Stimulated activated CD8-positive, alpha-beta memory T cell treated with anti-CD3 and anti-CD28 coated beads, Interleukin-12 subunit alpha, Interleukin-12 subunit beta, amount 100 ng/mL, for 24 hours (primary cell): ENCODE measurements around the gene TDP1.

ENCODE experiments used
- DNase-seq: peaks from one replicate; pipeline ENCODE4 v3.0.0-alpha.2; 2020; ENCODE audit errors: extremely low read depth

Gene TDP1

DNA sequence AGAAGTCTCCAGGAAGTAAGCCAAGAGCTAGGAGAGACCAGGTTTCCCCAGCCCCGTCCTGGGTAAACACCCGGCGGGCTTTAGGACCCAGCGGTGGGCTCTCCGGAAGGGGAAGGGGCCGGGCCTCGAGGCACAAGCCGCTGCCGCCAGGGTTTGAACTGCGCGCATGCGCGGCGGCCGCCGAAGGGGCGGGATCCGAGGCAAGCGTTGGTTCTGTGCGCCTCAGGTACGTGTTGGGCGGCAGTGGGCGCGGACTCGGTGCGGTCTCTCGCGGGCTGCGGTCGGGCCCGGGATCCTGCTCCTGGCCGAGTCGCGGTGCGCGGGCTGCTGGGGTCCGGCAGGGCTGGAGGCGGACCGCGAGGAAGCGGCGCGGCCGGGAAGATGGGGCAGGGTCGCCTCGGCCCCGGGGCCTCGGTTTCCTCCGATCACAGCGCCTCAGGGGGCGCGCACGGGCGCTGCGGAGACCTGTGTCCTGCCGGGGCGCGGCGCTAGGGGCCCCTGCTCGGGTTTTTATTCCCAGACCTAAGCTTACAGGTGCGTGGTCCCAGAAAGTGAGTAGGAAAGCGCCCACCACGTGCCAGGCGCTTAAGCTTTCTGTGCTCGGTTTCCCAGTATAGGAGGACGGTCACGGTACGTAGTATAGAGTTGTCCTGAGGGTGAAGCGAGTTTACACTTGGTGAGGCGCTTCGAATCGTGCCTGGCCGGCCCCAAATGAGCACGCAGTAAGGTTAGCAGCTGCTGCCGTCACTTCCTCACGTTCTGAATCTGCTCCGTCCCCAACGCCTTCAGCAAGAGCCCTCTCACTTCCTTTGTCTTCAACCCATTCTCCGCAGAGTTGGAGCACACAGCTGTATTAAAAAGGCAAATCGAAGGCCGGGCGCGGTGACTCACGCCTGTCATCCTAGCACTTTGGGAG lies at the start of gene TDP1:
Gene TDP1 (plus strand): TSS at position 183 of the 916 bp plus-strand sequence. CDS start 7,188 bp downstream, outside the sequence.
- DNase-seq = peak; percentile 93

DNA sequence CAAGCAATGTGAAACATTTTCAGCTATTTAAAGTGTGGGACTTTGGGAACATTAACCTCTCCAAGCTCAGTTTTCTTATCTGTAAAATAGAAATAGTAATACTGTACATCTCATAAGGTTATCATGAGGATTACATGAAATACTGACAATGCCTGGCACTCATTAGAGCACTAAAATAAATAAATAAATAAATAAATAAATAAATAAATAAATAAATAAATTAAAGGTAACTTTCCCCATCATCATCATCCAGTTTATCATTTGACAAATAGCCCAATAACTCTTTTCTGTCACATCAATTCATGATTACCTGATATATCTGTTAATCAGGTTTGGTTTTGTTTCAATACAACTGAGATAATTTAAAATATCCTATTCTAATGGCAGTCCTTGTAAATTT lies 49.7 kb upstream of the TDP1 start:
- DNase-seq = no peak

DNA sequence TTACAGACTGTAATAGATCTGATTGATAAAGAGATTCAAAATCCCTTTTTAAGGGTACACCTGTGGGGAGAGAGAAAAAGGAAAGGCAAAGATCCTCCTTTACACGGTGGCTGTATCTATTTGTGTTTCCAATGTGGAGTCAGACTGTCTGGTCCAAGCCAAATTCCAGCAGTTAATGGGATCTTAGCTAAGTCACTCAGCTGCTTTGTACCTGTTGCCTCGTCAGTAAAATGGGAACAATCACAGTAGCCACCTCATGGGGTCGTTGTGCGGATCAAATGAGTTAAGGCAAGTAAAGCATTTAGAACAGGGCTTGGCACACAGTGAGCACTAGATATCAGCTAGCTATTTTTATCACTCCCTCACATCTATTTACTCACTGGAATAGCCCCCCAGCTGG lies 48.1 kb upstream of the TDP1 start:
- DNase-seq = no peak

DNA sequence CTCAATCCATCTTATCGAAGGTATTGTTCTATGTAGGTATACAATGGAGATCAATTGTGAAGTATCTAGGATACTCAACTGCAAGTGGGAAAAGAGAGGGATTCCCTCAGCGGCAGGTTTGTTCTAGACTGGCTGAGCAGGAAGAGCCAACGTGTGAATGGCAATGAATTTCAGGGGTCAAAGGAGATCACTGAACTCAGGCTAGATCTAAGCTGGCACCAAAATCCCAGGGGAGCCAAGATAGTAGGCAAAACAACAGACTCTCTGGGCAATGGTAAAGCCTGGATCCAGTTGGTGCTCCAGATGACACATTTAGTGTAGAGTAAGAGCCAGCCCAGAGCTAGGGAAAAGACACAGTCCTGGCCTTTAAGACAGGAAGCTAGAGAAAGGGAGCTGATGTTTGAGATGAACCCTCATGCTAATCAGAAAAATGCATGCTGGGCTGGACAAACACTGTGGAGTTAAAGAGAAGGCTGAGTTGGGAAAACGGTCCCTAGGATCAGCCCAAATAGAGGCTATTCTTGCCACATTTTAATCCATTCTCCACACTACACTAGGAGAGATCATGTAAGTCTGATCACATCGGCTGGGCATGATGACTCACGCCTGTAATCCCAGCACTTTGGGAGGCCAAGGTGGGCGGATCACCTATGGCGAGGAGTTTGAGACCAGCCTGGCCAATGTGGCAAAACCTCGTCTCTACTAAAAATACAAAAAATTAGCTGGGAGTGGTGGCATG lies 46.8 kb upstream of the TDP1 start:
- DNase-seq = no peak

DNA sequence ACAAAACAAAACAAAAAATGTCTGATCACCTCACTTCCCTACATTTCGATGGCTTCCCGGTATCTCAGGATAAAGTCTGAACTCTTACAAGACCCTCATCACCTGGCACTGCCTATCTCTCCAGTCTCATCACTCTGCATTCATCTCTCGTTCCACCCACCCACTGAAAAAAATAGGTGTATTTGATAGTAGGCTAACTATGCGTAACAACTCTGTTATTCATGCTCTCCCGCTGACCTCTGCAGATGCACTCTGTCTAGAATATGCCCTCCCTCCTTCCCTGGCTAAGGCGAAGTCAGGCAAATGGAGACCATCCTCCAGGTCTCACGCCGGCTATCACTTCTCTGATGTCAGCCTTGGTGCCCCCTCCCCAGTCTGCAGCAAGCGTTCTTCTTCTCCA lies 46.1 kb upstream of the TDP1 start:
- DNase-seq = no peak

DNA sequence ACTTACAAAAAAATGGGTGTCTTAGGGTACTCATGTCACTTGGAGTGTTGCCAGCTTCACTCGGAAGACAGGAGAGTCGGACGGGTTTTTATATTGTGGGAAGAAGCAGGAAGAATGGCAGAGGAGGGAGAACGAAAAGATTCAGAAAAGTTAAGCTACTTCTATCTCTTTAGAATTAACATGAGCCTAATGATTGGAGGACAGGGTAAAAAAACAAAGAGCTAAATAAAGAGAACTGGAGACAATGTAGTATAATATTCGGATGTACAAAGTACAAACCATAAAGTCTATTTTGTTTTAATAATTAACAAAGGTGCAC lies 45.1 kb upstream of the TDP1 start:
- DNase-seq = no peak

DNA sequence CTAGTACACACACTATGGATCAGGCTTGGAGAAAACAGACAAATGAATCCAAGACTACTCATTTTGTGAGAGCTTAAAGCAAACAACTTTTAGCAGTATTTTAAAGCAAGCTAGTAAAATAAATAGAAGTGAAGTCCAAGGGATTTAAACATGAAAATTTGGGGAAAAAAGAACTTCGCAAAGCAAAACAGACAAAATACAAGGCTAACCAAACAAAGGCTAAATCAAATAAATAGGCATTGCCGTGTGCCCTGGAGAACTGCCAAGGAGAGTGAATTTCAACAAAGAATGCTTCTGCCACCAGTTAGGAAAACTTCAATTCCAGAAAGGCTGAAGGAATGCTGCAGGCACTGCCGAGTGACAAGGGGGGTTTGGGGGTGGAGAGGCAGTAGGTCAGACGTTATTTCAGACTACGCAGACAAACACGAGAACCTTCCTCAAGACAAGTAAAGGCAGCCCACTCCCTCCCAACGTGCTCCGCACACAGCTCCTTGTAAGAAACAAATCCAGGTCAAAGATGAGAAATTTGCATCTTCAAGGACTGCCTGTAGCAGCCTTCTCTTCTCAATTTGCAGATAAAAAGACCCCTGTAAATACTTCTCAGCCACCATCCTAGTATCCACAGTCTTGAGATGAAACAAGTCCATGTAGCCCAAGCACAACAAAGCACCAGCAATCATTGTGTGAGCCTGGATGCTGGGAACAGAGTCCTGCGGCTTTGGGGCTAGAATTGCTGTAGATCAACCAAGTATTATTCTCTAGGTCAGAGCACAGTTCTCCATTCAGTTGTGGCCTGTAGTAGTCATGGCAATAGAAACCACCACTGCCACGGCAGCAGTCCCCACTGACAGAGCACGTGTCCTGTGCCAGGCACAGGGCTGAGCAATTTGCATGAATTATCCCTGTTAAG lies 44.5 kb upstream of the TDP1 start:
- no peak for DNase-seq

DNA sequence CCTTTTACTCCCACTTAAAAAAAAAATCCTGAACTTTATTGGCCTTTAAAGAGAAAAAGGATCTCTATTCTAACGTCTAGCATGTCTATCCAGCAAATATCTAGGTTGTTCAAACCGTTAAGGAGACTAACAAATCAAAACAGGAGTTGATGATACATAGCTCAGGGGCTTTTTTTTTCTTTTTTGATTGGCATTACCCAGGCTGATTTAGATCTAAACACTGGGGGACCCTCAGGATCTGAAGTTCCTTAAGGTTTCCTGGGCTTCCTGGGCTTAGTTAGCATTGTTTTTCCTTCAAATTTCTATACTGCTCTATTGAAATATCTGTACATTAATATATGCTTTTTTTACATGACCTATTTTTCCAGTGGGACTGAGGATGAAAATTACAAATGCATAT lies 43.5 kb upstream of the TDP1 start:
- DNase-seq = no peak

DNA sequence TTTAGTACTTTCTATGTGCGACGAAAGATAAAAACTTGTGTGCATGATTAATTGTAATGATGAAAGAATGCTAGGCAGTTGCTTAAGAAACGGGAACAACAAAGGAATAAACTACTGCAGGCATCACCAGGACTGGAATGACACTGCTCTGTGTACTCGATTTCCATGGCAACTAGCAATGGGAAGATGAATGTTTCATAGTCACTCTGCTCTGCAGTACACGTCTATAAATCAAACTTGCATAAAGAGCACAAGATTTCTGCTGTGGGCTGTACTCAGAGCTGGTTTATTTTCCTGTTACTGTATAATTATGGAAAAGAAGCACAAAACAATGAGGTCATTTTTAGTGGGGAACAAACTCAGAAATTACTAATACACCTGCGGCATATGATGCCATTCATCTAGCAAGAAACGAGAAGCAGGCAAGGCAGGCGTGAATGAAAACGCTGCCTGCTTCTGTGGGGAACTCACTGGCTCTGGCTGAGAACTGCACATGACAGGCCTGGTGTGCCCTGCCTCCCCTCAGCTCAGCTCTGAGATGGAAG lies 43.0 kb upstream of the TDP1 start:
- no peak for DNase-seq

DNA sequence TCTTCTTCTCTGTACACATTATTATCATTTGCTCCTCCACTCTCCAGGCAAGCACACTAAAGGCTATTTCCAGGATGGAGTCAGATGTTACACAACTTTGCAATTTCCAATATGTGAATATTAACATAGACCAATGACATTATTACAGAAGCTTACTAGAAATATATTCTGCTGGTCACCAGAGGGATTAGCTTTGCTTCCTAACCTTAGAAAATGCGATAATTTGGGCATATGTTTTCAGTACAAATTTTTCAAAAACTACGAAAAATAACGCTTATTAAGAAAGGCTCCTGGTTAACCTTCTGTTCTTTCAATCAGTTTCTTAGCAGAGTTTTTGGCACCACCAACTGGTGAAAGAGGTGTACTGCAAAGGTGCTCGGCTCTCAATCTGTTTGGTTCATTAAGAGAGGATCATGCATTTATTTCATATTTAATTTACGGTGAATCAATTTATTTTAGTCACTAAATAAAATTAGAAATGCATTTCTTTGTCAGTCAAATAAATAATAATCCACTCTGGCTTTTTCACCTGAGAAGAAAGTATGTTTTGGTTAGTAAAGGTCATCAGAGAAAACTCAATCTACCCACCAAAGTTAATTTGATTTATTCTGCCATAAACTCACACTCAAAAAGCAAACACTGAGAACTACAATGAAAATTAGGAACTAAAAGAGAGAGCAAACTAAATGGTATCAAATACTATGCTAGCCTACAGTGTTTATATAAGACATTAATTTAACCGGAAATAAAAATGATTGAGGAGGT lies 40.4 kb upstream of the TDP1 start:
- DNase-seq = no peak

DNA sequence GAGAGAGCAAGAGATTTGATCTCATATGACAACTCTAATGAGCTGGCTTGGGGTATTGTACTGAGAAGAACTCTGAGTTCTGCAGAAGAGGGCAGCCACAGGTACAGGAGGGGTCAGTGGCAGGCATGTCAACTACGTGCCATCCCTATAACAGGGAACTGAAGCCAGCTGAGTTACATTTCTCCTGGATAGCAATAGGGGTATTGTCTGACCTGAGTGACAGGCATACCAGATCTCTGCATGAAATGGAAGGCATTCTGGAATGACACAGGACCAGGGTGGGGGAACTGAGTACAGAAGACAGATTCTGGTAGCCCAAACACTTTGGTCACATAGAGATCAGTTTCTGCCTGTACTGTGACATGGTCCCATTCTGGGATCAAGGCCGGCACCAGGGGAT lies 37.0 kb upstream of the TDP1 start:
- no peak for DNase-seq

DNA sequence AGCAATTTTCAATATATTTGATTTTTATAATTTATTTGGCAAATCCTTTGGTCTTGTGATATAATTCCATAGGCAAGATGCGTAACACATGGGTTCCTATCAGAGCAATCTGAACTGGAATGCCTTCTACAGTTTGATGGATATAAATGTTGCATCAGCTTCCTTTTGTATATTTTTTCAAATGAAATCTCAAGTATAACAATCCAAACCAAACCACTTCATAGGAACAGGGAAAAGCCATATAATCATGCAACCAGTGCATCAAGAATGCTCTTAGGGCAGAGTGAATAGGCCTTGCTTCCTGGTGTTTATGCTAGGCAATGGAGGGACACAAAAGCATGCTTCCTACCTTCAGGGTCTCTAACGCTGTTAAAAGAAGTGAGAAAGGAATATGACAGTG lies 35.7 kb upstream of the TDP1 start:
- no peak for DNase-seq

DNA sequence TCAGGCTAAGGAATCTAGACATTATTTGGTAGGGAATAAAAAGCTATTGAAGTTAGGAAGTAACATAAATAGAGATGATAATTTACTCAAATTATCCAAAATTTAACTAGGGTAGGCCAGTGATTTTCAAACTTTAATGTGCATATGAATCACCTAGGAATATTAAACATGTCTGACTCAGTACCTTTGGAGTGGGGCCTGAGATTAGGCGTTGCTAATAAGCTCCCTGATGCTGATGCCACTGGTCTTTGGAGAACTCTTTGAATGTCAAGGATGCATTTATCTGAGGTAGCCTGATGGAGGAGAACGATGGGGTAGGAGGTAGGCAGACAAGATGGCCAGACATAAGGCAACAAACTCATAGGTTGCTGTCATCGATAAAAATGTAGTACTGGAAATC lies 34.4 kb upstream of the TDP1 start:
- no peak for DNase-seq

DNA sequence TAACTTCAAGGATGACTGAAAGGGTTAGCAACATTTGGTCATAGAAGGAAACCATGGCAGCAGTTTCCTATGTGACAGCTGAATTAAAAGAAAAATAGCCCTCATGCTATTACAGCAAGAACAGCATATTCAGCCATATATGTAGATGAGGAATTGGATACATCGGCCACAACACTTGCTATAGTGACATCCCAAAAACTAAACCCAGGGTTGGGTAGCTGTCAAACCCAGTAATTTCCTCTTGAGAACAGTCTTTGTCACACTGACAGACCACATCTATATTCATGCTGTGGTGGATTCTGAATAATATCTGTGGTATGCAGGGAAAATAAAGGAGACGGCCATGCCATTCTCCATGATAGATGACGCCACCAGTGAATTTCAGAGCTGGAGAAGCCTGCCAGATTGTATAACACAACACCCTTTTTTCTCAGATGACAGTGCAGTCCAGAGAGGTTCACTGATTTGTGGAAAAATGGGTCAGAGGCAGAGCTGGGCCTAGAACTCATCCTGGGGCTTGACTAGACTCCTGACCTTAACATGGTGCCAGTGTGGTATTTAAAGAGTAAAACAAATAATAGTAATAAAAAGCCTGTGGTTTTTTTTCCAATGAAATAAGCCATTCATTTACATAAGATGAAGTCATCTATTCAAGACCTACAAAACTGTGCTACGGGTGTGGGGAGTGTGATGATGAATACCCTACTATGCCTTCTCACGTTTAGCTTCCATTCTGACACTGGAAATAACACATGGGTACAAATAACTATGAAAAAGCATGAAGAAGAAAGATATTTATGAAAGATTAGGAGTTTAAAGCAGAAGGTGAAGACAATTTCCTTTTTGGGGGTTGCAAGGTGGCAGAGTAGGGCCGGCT lies 33.5 kb upstream of the TDP1 start:
- DNase-seq = no peak

DNA sequence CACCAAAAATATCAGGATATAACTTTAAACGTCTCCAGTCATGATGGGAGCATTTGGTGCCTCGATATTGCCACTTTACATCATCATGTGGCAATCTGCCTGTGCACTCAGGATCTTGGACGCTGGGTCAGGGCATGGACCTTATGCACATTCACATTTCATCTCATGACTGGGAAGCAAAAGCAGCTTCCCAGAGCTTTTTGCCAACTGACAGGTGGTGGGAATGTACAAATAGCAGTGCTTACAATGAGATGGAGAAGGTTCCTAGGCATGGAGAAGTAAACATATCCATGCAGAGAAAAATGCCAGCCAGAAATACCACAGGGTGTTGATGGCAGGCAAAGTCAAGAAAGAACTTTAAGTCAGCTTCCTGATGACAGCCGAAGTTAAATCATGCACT lies 31.5 kb upstream of the TDP1 start:
- DNase-seq = no peak

DNA sequence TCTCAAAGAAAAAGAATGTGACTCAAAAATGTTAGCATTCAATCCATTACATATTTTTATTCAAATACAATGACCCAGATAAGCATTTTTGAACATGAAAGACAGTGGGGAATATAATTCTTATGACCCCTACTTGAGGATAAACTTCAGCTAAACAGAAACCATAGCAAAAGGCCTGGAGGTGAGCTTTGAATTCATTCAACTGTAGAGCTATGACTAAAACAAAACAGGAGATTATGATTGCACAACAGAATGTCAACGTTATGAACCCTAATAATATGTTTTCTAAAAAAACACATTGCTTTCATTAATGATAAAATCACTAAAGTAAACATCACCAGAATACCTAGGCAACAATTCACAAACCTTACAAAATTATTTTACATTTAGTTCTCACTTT lies 29.0 kb upstream of the TDP1 start:
- no peak for DNase-seq

DNA sequence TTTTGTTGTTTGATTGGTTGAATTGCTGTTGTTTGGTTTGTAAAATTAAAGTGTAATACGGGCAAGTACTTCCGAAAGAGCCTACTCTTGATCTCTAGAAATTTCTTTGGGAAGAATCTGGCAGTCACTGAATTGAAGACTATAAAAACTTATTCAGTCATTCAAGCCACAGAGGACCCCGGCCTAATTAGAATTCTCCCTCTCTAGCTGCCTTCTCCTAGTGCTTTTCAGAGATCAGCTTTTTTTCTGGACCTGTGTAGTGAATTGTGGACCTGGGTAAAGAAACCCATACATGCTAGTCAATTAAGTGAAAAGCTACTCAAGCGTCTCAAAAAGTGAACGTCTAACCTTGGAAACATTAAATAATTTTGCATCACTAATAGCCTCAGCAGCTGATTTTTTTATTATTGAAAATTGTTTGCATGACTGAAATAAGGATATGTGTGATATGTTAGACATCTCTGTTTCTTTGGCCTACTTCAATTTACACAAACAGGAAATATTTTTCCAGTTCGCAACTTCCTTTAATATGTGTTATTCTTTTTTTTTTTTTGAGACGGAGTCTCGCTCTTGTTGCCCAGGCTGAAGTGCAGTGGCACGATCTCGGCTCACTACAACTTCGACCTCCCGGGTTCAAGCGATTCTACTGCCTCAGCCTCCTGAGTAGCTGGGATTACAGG lies 28.4 kb upstream of the TDP1 start:
- no peak for DNase-seq

DNA sequence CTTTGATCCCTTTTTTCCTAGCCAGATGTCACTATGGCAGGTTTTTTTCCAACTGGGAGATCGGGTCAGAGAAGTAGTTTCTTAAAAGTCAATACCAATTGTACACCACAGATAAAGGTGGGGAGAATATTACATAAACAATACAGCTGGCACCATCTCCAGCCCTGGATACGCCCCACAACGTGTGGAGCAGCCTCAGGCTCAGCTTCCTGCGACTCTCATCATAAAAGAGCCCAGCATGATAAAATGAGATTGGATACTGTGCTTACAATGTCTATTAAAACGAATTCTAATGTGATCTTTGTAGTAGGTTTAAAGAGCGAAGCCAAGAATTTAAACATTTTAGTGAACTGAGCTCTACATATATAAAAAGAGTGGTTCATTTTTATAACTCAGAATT lies 22.7 kb upstream of the TDP1 start:
- DNase-seq = no peak

DNA sequence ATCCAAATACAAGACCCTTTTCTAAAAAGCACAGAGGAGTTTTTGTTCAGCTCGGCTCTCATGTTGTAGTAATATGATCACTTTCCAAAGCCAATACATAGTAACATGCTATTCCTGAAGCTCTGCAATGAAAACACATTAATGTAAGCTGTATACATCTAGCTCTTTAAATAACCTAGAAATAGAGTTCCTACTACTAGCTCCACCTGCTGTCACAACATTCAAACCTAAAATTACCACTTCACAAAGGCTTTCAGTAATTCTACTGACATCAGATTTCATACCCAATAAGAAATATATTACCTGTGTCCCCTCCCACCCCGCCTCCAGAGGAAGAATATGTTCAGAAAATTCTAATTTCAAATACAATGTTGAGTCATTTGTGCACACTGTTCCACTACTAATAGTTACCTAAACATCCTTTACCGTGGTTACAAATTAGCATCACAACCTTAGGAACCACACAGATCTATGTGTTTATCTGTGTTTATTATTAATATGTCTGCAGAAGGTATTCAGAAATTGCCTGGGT lies 19.0 kb upstream of the TDP1 start:
- DNase-seq = no peak
